ENCODE measurements around the gene VANGL2. TPM values are rescaled to one million over a fixed set of nuclear protein-coding genes. Genes with fewer than 3 reads are reported as not detected.

Gene VANGL2
- polyA plus RNA-seq, 1 donor from 2014 or later, result 22.6 TPM

GRCh38 chr1:160425847-160426246, 25.5 kb downstream of the VANGL2 start:
- Histone ChIP-seq H3K4me3 (ENCODE audit: low read length) (no peak overlapping the region), H3K9ac (ENCODE audit: low read length) (no peak overlapping the region), H2AFZ (ENCODE audit: low read depth, low read length) (no peak overlapping the region), H3K9me2 (ENCODE audit: insufficient read depth, low read length) (no peaks in the 10 kb centered on the region), H3K27ac (ENCODE audit: low read length) (no peak overlapping the region), H3K4me2 (ENCODE audit: low read length) (no peak overlapping the region), H3K27me3 (ENCODE audit: insufficient read depth, low read depth, low read length) (no peaks in the 10 kb centered on the region), H3F3A (ENCODE audit: insufficient read depth, low read length, poor library complexity, severe bottlenecking) (no peaks in the 10 kb centered on the region), H3K36me3 (ENCODE audit: insufficient read depth, low read length) (no peaks in the 10 kb centered on the region), H3K79me2 (replicated peaks; ENCODE audit: insufficient read depth, low read length) (no peaks in the 10 kb centered on the region), H4K20me1 (ENCODE audit: insufficient read depth) (no peaks in the 10 kb centered on the region), H3K9me3 (ENCODE audit: low read length) (no peaks in the 10 kb centered on the region)
- no peak for TF ChIP-seq EP300 (conservative IDR thresholded peaks at IDR 0.05; ENCODE audit: poor library complexity, severe bottlenecking)
- TF ChIP-seq CTCF (IDR thresholded peaks at IDR 0.05; ENCODE audit: poor library complexity, severe bottlenecking), result no peak
- TF ChIP-seq SMC3 (conservative IDR thresholded peaks at IDR 0.05; ENCODE audit: poor library complexity), result no peak
- no peak for TF ChIP-seq POLR2AphosphoS5 (IDR thresholded peaks at IDR 0.05)
- TF ChIP-seq TAF1 (IDR thresholded peaks at IDR 0.05; ENCODE audit: low read depth), result no peak
- no peak for TF ChIP-seq REST (IDR thresholded peaks at IDR 0.05; ENCODE audit: borderline replicate concordance)
- no peak for TF ChIP-seq RAD21 (conservative IDR thresholded peaks at IDR 0.05)
- TF ChIP-seq MXI1 (conservative IDR thresholded peaks at IDR 0.05; ENCODE audit: poor library complexity, severe bottlenecking), result no peak
- no peak for TF ChIP-seq EZH2 (IDR thresholded peaks at IDR 0.05; ENCODE audit: borderline replicate concordance, insufficient read depth, low read length, poor library complexity, severe bottlenecking)

- Histone ChIP-seq H3K4me2 (ENCODE audit: low read length) (no peak overlapping the region), H3K4me3 (ENCODE audit: low read length) (no peak overlapping the region), H3F3A (ENCODE audit: insufficient read depth, low read length, poor library complexity, severe bottlenecking) (no peaks in the 10 kb centered on the region), H3K9ac (ENCODE audit: low read length) (no peak overlapping the region), H2AFZ (ENCODE audit: low read depth, low read length) (no peak overlapping the region), H3K9me3 (ENCODE audit: low read length) (no peaks in the 10 kb centered on the region), H3K27ac (ENCODE audit: low read length) (no peak overlapping the region), H3K9me2 (ENCODE audit: insufficient read depth, low read length) (no peaks in the 10 kb centered on the region), H3K79me2 (replicated peaks; ENCODE audit: insufficient read depth, low read length) (no peaks in the 10 kb centered on the region), H4K20me1 (ENCODE audit: insufficient read depth) (no peaks in the 10 kb centered on the region), H3K36me3 (ENCODE audit: insufficient read depth, low read length) (no peaks in the 10 kb centered on the region), H3K27me3 (ENCODE audit: insufficient read depth, low read depth, low read length) (no peaks in the 10 kb centered on the region)
- TF ChIP-seq RAD21 (conservative IDR thresholded peaks at IDR 0.05) (no peak), EZH2 (IDR thresholded peaks at IDR 0.05; ENCODE audit: borderline replicate concordance, insufficient read depth, low read length, poor library complexity, severe bottlenecking) (no peak), SMC3 (conservative IDR thresholded peaks at IDR 0.05; ENCODE audit: poor library complexity) (no peak), EP300 (conservative IDR thresholded peaks at IDR 0.05; ENCODE audit: poor library complexity, severe bottlenecking) (no peak), MXI1 (conservative IDR thresholded peaks at IDR 0.05; ENCODE audit: poor library complexity, severe bottlenecking) (no peak), REST (IDR thresholded peaks at IDR 0.05; ENCODE audit: borderline replicate concordance) (no peak), POLR2AphosphoS5 (IDR thresholded peaks at IDR 0.05) (no peak), CTCF (IDR thresholded peaks at IDR 0.05; ENCODE audit: poor library complexity, severe bottlenecking) (no peak), TAF1 (IDR thresholded peaks at IDR 0.05; ENCODE audit: low read depth) (no peak)
Observed at GRCh38 chr1:160427625-160428024, 27.3 kb downstream of the VANGL2 start.

Measured in neural cell (in vitro differentiated cells).